Stomach (tissue), 9 donors: Measurements from ENCODE around the gene NEU2. TPM values are rescaled to one million over a fixed set of nuclear protein-coding genes. Genes with fewer than 3 reads are reported as not detected.
"Not testable (repeated sequence)": the region's sequence is repeated elsewhere in the genome, so short reads cannot be mapped to it uniquely, and the experiment has no call there.

ENCODE experiments used
- DNase-seq, 2 donors: peaks; one replicate each; pipeline versions ENCODE4 v3.0.0 to v3.0.0-alpha.2; 2013 to 2019
- H3K27ac ChIP-seq, 5 donors: fragments of 200-600 bp in 4 of 5; sonication (generic) in 4 of 5; one replicate each; pipeline ENCODE4 v1.5.1; 2013 to 2019; ENCODE audit warnings: mild to moderate bottlenecking in 1 of 5, moderate library complexity in 1 of 5
- H3K27me3 ChIP-seq, 3 donors: fragments of 200-600 bp; sonication (generic); one replicate each; pipeline ENCODE4 v1.5.1; 2017 to 2019; ENCODE audit warnings: mixed run types in 1 of 3
- H3K36me3 ChIP-seq, 4 donors: fragments of 200-600 bp; sonication (generic); 1 replicate in 3 of 4; 2 replicates in 1 of 4; pipeline ENCODE4 v1.5.1; 2016 to 2019
- H3K4me1 ChIP-seq, 4 donors: fragments of 200-600 bp; sonication (generic); one replicate each; pipeline ENCODE4 v1.5.1; 2016 to 2019
- H3K4me3 ChIP-seq, 4 donors: fragments of 200-600 bp; sonication (generic) in 3 of 4; one replicate each; pipeline ENCODE4 v1.5.1; 2016 to 2019; ENCODE audit warnings: mild to moderate bottlenecking in 1 of 4
- H3K9me3 ChIP-seq, 4 donors: fragments of 200-600 bp; sonication (generic); one replicate each; pipeline ENCODE4 v1.5.1; 2016 to 2019
- EP300 ChIP-seq: sonication (generic); formaldehyde crosslinking; IDR thresholded peaks from one replicate; pipeline ENCODE4 v1.6.1; 2017; ENCODE audit warnings: antibody characterized with exemption
- POLR2A ChIP-seq, 4 donors: fragments of 450-650 bp; IDR thresholded peaks; one replicate each; pipeline ENCODE4 v1.6.1; 2016; ENCODE audit warnings: antibody characterized with exemption in 4 of 4, control low read depth in 2 of 4, mild to moderate bottlenecking in 1 of 4, moderate library complexity in 1 of 4
- POLR2AphosphoS5 ChIP-seq, 3 donors: sonication (generic); formaldehyde crosslinking; IDR thresholded peaks; one replicate each; pipeline ENCODE4 v1.6.1; 2016; ENCODE audit warnings: antibody characterized with exemption in 3 of 3
- WGBS, 5 donors: extraction: QIAGEN DNeasy Blood & Tissue Kit in 3 of 5; methylation state at CpG; one replicate each; pipeline versions ENCODE4 v1.1.5 to v1.1.7; 2013 to 2018; 5-methylcytosine and 5-hydroxymethylcytosine counted together
- intact Hi-C: fragments of 100-400 bp; cut with DNase I; formaldehyde crosslinking; loops from one replicate; pipeline ENCODE4 v1.15.1; 2023; ENCODE audit warnings: low total_unique reads
- polyA plus RNA-seq, 3 donors: library from polyadenylated mRNA; stranded (reverse); fragments of 200-250 nt; gene quantifications; one replicate each; pipeline ENCODE4 v1.2.3, GENCODE V29; 2013
- total RNA-seq, 5 donors: library from RNA; depleted of rRNA; stranded (reverse); fragments of >200 nt; gene quantifications; one replicate each; pipeline versions ENCODE4 v1.1.0 to v1.2.3, GENCODE V29; 2014 to 2016
- TF ChIP-seq, protein P1 (sequence below), 7 experiments: fragments of 450-650 bp in 4 of 7; fragments of 200-600 bp in 3 of 7; sonication (generic) in 3 of 7; IDR thresholded peaks; one replicate each; pipeline ENCODE4 v1.5.1; 2016 to 2019; ENCODE audit warnings: antibody characterized with exemption in 7 of 7, control low read depth in 2 of 7, mild to moderate bottlenecking in 1 of 7
- donor health status: healthy with polysubstance abuse.
- donor health status: Bipolar disorder and iron deficiency.
- donor health status: healthy.

Gene NEU2
- total and polyA plus RNA-seq, 8 donors, result not detected

DNA sequence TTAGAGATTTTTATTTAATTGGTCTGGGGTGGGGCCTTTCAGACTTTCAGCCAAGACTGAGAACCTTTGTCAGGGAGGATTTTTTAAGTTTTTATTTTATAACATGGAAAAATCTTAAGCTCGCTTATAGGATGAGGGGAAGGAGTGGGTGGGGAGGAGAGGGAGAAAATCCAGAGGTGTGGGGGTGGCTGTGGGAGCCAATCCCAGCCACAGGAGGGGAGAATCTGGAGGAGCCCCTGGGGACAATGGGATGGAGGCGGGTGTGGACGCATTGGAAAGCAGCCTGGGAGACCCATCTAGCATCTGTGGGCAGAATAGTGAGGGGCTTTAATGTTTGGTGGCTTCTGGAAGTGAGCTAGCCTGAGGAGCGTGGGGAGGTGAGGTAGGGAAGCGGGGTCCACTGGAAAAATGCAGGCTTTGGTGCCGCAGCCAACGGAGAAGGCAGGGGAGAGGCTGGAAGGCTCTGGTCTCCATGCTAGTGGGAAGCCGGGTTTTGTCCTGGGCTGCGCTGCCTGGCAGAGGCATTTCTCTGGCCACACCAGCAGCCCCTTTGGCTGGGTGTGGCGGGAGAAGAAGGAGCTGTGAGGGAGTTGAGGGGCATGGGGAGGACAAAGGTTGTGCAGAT lies 16.2 kb downstream of the NEU2 start:
- intact Hi-C loops, result no loop called here
- Histone ChIP-seq H3K27me3 (peaks cover 0 to 18% (median 0%) of the 10 kb centered on the region in 3 donors), H3K9me3 (no peaks in the 10 kb centered on the region), H3K36me3 (no peaks in the 10 kb centered on the region), H3K4me1 (peaks cover 0 to 7% (median under 1%) of the 10 kb centered on the region in 4 donors), H3K4me3 (no peak overlapping the region), H3K27ac (no peak overlapping the region)
- WGBS, 5 donors, result 79 to 89% (median 83%) methylated on average over 10 of the region's 10 CpGs
- TF ChIP-seq POLR2A (IDR thresholded peaks at IDR 0.05), result no peak
- TF ChIP-seq, protein P1, sequence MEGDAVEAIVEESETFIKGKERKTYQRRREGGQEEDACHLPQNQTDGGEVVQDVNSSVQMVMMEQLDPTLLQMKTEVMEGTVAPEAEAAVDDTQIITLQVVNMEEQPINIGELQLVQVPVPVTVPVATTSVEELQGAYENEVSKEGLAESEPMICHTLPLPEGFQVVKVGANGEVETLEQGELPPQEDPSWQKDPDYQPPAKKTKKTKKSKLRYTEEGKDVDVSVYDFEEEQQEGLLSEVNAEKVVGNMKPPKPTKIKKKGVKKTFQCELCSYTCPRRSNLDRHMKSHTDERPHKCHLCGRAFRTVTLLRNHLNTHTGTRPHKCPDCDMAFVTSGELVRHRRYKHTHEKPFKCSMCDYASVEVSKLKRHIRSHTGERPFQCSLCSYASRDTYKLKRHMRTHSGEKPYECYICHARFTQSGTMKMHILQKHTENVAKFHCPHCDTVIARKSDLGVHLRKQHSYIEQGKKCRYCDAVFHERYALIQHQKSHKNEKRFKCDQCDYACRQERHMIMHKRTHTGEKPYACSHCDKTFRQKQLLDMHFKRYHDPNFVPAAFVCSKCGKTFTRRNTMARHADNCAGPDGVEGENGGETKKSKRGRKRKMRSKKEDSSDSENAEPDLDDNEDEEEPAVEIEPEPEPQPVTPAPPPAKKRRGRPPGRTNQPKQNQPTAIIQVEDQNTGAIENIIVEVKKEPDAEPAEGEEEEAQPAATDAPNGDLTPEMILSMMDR (IDR thresholded peaks at IDR 0.05), result no peak
- no peak for TF ChIP-seq POLR2AphosphoS5 (IDR thresholded peaks at IDR 0.05)
- no peak for TF ChIP-seq EP300
- DNase-seq, result no peak

DNA sequence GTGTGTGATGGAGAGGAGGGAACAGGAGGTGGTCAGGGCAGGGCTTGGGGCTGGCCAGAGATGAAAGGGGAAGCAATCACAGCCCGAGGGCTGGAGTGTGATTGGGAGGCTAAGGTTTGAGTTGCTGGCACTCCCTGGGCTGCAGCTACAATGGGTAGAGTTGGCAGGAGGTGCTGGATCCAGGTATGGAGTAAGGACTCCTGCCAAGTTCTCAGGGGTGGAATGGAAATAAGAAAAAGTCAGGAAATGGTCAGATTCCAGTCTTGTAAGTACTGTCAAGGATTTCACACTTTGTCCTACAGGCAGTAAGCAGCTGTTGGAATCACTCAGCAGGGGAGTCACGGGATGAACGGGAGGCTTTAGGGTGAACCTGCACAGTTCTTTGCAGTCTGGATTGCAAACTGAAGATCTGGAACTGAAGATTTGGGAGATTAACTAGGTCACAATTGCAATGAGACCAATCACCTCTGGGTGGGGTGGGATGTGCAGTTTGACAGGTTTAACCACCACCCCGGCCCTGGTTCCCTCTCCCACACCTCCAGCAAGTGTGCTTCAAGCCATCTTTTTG lies 16.8 kb downstream of the NEU2 start:
- Histone ChIP-seq H3K36me3 (no peaks in the 10 kb centered on the region), H3K9me3 (no peaks in the 10 kb centered on the region), H3K27me3 (peaks cover 0 to 21% (median 0%) of the 10 kb centered on the region in 3 donors), H3K4me1 (peaks cover 0 to 11% (median 3%) of the 10 kb centered on the region in 4 donors), H3K27ac (no peak overlapping the region), H3K4me3 (no peak overlapping the region)
- no peak for DNase-seq
- intact Hi-C loops, result no loop called here
- WGBS, 5 donors, result 40 to 52% (median 45%) methylated on average over 4 of the region's 4 CpGs
- TF ChIP-seq POLR2AphosphoS5 (IDR thresholded peaks at IDR 0.05) (no peak), EP300 (no peak), POLR2A (IDR thresholded peaks at IDR 0.05) (no peak)
- TF ChIP-seq, protein P1 (IDR thresholded peaks at IDR 0.05), result no peak

DNA sequence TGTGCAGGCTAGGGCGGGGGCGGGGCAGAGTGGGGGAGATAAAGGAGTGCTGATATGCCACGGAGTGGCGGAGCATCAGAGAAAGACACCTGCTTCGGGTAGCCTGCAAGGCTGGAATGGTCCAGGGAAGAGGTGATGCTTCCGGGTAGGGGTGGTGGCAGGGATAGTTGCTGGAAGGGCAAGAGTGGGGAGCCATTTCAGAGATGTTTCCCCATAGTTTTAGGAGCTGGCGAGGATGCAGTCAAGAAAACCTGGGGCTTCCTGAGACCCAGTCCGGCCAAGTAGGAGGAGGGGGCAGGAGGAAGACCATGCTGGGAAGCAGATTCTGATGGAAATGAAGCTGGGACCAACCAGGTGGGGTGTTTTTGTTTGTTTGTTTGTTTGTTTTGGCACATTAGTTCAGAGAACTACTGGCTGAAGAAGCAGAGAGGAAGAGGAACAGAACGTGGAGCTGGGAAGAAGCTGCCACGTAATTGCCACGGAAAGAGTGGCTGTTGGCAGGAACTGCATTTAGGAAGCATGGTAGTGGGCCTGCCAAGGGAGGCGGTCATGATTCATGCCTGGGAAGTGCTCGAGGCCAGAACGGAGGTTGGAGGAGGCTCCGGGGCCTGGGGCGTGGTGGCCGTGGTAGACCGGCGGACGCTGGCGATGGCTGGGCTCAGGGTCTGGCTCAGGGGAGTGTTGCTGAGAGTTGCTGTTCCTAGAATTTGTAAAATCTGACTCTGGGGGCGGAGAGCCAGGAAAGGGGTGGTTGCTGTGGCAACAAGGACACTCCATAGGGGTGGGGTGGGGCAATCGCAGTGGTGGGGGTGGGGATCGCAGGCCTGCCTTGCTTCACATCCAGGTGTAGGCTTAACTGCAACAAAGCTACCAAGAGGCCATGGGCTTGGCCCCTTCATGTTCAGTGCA lies 19.0 kb downstream of the NEU2 start:
- TF ChIP-seq POLR2A (IDR thresholded peaks at IDR 0.05), result no peak
- TF ChIP-seq POLR2AphosphoS5 (IDR thresholded peaks at IDR 0.05), result no peak
- no peak for TF ChIP-seq EP300
- TF ChIP-seq, protein P1 (IDR thresholded peaks at IDR 0.05), result no peak
- DNase-seq, result peak in 1 of 2 donors; percentile 68
- Histone ChIP-seq H3K9me3 (no peaks in the 10 kb centered on the region), H3K4me1 (peaks cover 0 to 11% (median 3%) of the 10 kb centered on the region in 4 donors), H3K4me3 (no peak overlapping the region), H3K27ac (peak overlapping the region in 1 of 5 donors; percentile 6), H3K36me3 (no peaks in the 10 kb centered on the region), H3K27me3 (peaks cover 0 to 30% (median 0%) of the 10 kb centered on the region in 3 donors)
- 40 to 54% (median 45%) methylated on average over 24 of the region's 24 CpGs for WGBS, 5 donors
- intact Hi-C loops, result no loop called here

DNA sequence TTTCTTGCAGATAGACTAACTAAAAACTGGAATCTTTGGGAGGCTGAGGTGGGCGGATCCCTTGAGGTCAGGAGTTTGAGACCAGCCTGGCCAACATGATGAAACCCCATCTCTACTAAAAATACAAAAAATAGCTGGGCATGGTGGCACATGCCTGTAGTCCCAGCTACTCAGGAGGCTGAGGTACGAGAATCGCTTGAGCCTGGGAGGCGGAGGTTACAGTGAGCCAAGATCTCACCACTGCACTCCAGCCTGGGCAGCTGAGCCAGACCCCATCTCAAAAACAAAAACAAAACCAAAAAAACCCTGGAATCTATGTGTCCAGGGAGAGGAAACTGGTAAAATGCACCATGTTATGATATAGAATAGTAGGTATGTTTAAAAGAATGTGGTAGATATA lies 20.0 kb downstream of the NEU2 start:
- intact Hi-C loops, H3K9me3 ChIP-seq, H3K36me3 ChIP-seq, H3K4me3 ChIP-seq, H3K27ac ChIP-seq: not testable (repeated sequence)
- Histone ChIP-seq H3K27me3 (peaks cover 0 to 30% (median 0%) of the 10 kb centered on the region in 3 donors), H3K4me1 (peaks cover 0 to 11% (median 3%) of the 10 kb centered on the region in 4 donors)
- DNase-seq, result peak in 1 of 2 donors; percentile 1
- 93 to 98% (median 95%) methylated on average over 4 of the region's 4 CpGs for WGBS, 5 donors
